HepG2 (cell line): ENCODE measurements around the gene DHX8. TPM values are rescaled to one million over a fixed set of nuclear protein-coding genes. Genes with fewer than 3 reads are reported as not detected.

Experiments
- ARNTL ChIP-seq: sonication (generic); formaldehyde crosslinking; IDR thresholded peaks from 2 replicates; pipeline ENCODE4 v1.4.0; 2020; ENCODE audit warnings: mild to moderate bottlenecking, missing genetic modification reagents
- GMEB2 ChIP-seq: IDR thresholded peaks from 2 replicates; pipeline ENCODE4 v1.6.1; 2016; ENCODE audit warnings: missing biosample characterization, missing genetic modification reagents, low read depth
- KLF9 ChIP-seq: IDR thresholded peaks from 2 replicates; pipeline ENCODE4 v1.6.1; 2016; ENCODE audit warnings: low read depth
- MEF2D ChIP-seq: sonication (generic); formaldehyde crosslinking; IDR thresholded peaks from 2 replicates; pipeline ENCODE4 v1.5.1; 2020; ENCODE audit warnings: mild to moderate bottlenecking, missing genetic modification reagents
- MLXIP ChIP-seq: sonication (generic); formaldehyde crosslinking; IDR thresholded peaks from 2 replicates; pipeline ENCODE4 v1.9.0; 2021; ENCODE audit warnings: missing genetic modification reagents, borderline replicate concordance
- PRDM10 ChIP-seq: sonication (generic); formaldehyde crosslinking; IDR thresholded peaks from 2 replicates; pipeline ENCODE4 v1.4.0; 2020; ENCODE audit warnings: low read depth, missing genetic modification reagents
- PTBP1 ChIP-seq: fragments of 200-400 bp; formaldehyde crosslinking; IDR thresholded peaks from 2 replicates; pipeline ENCODE4 v1.6.1; 2018; ENCODE audit warnings: low read length, low read depth; ENCODE audit not compliant: poor library complexity, severe bottlenecking
- RFXAP ChIP-seq: sonication (generic); formaldehyde crosslinking; IDR thresholded peaks from 2 replicates; pipeline ENCODE4 v1.4.0; 2020; ENCODE audit warnings: missing genetic modification reagents, borderline replicate concordance
- SNAPC5 ChIP-seq: sonication (generic); formaldehyde crosslinking; IDR thresholded peaks from 2 replicates; pipeline ENCODE4 v1.8.1; 2023; ENCODE audit warnings: mild to moderate bottlenecking, missing genetic modification reagents, borderline replicate concordance
- ZFX ChIP-seq: sonication (generic); formaldehyde crosslinking; IDR thresholded peaks from 2 replicates; pipeline ENCODE4 v1.4.0; 2020; ENCODE audit warnings: mild to moderate bottlenecking, low read depth, missing genetic modification reagents, moderate library complexity
- ZNF256 ChIP-seq: sonication (generic); formaldehyde crosslinking; conservative IDR thresholded peaks from 2 replicates; pipeline ENCODE4 v1.4.0; 2020; ENCODE audit warnings: missing genetic modification reagents
- ZNF451 ChIP-seq: sonication (generic); formaldehyde crosslinking; IDR thresholded peaks from 2 replicates; pipeline ENCODE4 v1.5.0; 2020; ENCODE audit warnings: mild to moderate bottlenecking, missing genetic modification reagents
- ZNF737 ChIP-seq: sonication (generic); formaldehyde crosslinking; IDR thresholded peaks from 2 replicates; pipeline ENCODE4 v1.5.0; 2020; ENCODE audit warnings: missing genetic modification reagents, mild to moderate bottlenecking, borderline replicate concordance
- ZNF749 ChIP-seq: sonication (generic); formaldehyde crosslinking; IDR thresholded peaks from 2 replicates; pipeline ENCODE4 v1.8.0; 2022; ENCODE audit warnings: mild to moderate bottlenecking, missing genetic modification reagents, moderate library complexity, borderline replicate concordance
- ZNF790 ChIP-seq: sonication (generic); formaldehyde crosslinking; IDR thresholded peaks from 2 replicates; pipeline ENCODE4 v1.8.0; 2022; ENCODE audit warnings: missing genetic modification reagents, mild to moderate bottlenecking, borderline replicate concordance
- polyA plus RNA-seq, 8 experiments: library from polyadenylated mRNA; depleted of rRNA in 3 of 8; stranded (reverse) in 7 of 8; unstranded in 1 of 8; fragments of >200 nt; fragmentation: Illumina TruSeq in 4 of 8; extraction: Trizol in 4 of 8; gene quantifications; 2 replicates each; pipeline versions ENCODE4 v1.2.1 to v1.2.3, GENCODE V29; 2011 to 2016; ENCODE audit warnings: low read depth in 4 of 8, missing spikeins in 1 of 8, mixed read lengths in 1 of 8; ENCODE audit not compliant: insufficient read depth in 1 of 8
- total RNA-seq, 5 experiments: library from RNA; depleted of rRNA; stranded (reverse); fragments of >200 nt; fragmentation: Illumina TruSeq; extraction: Trizol; gene quantifications; 2 replicates each; pipeline ENCODE4 v1.2.3, GENCODE V29; 2016; ENCODE audit warnings: low read depth in 1 of 5
- TF ChIP-seq, protein P1 (sequence below): sonication (generic); formaldehyde crosslinking; IDR thresholded peaks from 2 replicates; pipeline ENCODE4 v1.5.1; 2020; ENCODE audit warnings: missing genetic modification reagents, mild to moderate bottlenecking, borderline replicate concordance

DHX8 gene
- total and polyA plus RNA-seq, 2 of the 13 experiments (the other 11 are each of a cell fraction or from before 2014, with no cell fraction given), result 24.8 to 48.9 TPM

GRCh38 chr17:43559161-43559816 lies 75.5 kb downstream of the DHX8 start (continued):
- TF ChIP-seq, protein P1, sequence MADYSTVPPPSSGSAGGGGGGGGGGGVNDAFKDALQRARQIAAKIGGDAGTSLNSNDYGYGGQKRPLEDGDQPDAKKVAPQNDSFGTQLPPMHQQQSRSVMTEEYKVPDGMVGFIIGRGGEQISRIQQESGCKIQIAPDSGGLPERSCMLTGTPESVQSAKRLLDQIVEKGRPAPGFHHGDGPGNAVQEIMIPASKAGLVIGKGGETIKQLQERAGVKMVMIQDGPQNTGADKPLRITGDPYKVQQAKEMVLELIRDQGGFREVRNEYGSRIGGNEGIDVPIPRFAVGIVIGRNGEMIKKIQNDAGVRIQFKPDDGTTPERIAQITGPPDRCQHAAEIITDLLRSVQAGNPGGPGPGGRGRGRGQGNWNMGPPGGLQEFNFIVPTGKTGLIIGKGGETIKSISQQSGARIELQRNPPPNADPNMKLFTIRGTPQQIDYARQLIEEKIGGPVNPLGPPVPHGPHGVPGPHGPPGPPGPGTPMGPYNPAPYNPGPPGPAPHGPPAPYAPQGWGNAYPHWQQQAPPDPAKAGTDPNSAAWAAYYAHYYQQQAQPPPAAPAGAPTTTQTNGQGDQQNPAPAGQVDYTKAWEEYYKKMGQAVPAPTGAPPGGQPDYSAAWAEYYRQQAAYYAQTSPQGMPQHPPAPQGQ (CRISPR knock-in tag), result no peak
- TF ChIP-seq PRDM10 (CRISPR knock-in tag) (no peak), MLXIP (no peak), ZNF451 (CRISPR knock-in tag) (no peak), RFXAP (CRISPR knock-in tag) (no peak), MEF2D (no peak), ZNF737 (CRISPR knock-in tag) (no peak), GMEB2 (no peak), ARNTL (CRISPR knock-in tag) (no peak), ZNF749 (CRISPR knock-in tag) (no peak), SNAPC5 (no peak), ZNF790 (CRISPR knock-in tag) (no peak), PTBP1 (no peak), ZNF256 (CRISPR knock-in tag) (no peak; the same call in 1 of the 2 replicates), KLF9 (CRISPR knock-in tag) (no peak), ZFX (CRISPR knock-in tag) (peak; percentile 91)
